ENCODE measurements around the gene RHCG.
"Not testable (repeated sequence)": the region's sequence is repeated elsewhere in the genome, so short reads cannot be mapped to it uniquely, and the experiment has no call there.

RHCG gene

DNA sequence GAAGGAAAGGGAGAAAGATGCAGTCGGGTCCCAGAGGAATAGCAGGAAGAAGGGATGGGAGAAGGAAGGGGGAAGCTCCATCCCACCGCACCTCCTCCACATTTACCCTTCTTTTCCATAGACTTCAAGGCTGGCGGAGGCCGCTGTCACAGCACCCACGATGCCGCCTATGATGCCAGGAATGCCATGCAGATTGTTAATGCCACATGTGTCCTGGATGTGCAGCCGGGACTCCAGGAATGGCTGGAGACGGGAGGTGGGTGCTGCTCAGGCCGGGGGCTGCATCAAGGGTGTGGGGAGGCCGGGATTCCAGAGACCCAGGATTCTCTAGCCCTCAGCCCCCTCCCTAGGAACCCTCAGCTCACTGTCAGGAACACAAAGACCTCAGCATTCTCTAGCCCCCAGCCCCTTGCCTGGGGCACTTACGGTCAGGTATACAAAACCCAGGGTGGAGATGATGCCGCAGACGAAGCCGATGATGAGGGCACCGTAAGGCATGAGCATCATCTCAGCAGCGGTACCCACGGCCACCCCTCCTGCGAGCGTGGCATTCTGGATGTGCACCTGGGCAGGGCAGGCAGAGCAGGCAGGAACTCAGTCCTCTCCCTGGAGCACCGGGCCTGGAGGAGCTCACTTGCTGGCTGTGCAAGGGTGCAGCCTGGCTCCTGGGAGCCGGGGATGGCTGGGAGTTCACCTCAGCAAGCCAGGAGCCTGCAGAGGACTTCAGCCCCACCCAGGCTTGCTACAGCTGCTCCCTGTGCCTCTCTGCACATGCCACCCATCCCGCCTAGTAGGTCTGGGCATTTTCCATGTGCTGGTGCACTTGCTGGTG, 18.8 kb downstream of the RHCG start:
- no peak for DNase-seq (ENCODE audit: low spot score)

DNA sequence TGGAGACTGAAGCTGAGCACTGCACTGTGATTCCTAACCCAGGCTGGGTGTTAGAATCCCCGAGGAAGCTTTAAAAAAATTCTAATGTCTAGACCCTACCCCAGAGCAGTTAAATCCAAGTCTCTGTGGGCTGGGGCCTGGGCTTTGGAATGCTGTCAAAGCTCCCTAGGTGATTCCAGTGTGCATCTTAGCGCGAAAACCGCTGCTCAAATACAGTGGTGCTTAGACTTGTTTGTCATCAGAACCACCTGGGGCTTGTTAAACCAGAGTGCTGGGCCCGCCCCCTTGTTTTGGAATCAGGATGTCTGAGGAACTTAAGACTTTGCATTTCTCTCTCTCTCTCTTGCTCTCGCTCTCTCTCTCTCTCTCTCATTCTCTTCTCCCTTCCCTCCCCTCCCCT, 20.7 kb downstream of the RHCG start:
- no peak for DNase-seq (ENCODE audit: low spot score)

- DNase-seq (ENCODE audit: low spot score), result peak; percentile 95
Measured at GRCh38 chr15:89472785-89473256, 23.6 kb downstream of the RHCG start.

DNA sequence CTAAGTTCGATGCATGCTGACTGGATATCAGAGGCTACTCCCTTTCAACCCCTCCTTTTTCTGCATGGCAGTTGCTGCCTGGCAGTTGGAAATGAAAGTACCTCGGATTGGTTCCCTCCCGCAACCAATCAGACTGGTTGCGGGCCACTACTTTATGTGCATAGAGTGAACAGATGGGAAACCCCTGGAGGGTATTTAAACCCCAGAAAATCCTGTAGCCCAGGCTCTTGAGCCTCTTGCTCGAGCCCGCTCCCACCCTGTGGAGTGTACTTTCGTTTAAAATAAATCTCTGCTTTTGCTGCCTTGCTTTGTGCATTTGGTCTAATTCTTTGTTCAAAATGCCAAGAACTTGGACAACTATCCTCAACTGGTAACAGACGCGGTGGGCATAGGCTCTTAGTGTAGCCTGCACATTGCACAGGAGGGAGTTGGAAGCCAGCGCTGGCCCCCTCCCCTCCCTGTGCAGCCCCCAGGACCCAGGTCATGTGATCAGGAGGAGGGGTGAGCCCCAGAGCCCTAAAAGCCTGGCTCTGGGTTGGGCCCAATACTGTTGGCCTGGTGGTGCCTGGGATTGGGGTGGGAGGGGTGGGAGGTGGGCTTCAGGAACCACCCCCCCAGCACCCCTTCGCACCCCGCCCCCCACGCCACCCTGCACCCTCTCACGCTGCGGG, 26.8 kb downstream of the RHCG start:
- DNase-seq (ENCODE audit: low spot score), result no peak

DNA sequence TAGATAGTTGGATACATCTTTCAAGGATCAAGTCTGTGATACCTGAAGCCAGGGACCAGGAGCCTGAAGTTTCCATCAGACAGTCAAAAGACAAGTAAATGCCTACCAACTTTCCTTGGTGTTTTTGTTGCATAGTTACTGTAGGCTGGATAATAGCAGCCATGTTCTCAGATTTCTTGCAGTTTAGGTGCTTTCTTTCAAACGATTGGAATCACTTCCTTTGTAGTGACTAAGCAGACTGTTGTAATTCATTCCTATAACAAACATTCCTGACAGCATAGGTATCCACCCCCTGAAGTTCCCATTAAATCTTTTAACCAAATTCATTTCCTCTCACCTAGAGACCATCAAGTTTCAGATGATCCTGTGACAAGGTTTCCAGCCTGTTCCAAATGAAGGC, 27.6 kb downstream of the RHCG start:
- DNase-seq (ENCODE audit: low spot score), result not testable (repeated sequence)

- no peak for DNase-seq (ENCODE audit: low spot score)
Measured at GRCh38 chr15:89463113-89463512, 33.3 kb downstream of the RHCG start.

- DNase-seq (ENCODE audit: low spot score), result no peak
Measured at GRCh38 chr15:89462198-89462912, 34.0 kb downstream of the RHCG start.

DNA sequence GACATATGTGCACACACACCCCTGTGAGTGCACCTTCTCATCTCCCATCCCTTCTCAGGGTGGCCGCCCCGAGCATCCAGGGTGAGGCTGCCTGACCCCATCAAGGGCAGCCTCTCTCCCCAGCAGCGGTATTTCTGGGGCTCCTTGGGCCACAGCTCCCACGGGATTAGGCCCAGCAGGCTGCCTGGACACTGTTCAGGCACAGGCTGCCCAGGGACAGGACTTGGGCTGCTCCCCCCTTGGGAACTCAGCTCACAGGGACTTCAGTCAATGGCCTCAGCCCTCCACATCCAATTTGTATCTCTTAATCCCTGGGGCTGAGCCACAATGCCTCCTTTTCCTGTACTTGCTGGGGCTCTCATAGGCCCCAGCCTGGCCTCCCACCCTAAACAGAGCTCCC, 35.0 kb downstream of the RHCG start:
- no peak for DNase-seq (ENCODE audit: low spot score)

DNA sequence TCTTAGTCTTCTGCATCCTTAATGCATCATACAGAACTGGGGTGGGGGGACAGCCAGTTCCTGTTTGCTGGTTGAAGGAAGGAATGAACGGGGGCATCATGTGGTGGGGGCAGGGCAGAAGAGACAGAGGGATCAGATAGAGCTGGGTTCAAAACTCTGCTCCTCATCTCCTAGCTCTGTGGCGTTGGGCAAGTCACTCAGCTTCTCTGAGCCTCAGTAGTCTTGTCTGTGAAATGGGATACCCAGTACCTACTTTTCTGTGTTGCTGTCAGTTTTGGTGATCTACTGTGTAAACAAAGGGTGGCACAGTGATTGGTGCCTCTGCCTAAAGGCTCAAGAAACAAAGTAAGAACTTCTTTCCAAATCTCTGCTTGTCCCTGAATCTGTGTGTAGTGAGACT, 36.3 kb downstream of the RHCG start:
- no peak for DNase-seq (ENCODE audit: low spot score)

DNA sequence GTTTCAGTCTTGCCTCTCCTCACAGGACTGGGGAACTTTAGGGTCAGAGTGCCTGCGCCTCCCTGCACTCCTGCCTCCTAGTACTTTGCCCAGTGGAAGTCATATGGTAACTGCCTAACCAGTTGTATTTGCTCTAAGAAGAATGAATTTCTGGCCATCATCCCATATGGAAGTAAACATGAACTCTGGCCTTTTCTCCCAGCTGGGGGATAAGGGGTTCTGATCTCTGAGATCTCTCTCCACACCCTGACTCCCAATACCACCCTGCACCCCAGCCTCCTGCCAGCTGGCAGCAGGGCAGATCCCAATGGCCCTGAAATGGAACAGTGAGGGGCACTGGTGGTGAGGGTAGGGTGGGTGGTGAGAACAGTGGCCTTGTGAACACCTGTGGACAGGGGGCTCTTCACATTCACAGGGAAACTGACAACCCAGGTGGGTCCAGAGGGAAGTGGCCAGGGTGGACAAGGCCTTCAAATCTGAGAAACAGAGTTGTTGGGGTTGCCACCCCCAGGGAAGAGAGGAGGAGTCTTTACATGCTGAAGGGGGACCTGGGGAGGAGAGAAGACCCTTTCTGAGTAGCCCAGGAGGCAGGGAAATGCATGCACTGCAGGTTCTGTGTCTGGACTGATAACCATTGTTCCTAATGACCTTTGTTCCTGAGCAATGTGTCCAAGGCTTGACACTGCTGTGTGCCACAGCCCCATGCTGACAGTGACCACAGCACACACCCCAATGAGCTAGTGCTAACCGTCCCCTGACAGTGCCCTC, 36.9 kb downstream of the RHCG start:
- DNase-seq (ENCODE audit: low spot score), result peak; percentile 53

- DNase-seq (ENCODE audit: low spot score), result no peak
Measured at GRCh38 chr15:89458440-89458839, 37.9 kb downstream of the RHCG start.

DNA sequence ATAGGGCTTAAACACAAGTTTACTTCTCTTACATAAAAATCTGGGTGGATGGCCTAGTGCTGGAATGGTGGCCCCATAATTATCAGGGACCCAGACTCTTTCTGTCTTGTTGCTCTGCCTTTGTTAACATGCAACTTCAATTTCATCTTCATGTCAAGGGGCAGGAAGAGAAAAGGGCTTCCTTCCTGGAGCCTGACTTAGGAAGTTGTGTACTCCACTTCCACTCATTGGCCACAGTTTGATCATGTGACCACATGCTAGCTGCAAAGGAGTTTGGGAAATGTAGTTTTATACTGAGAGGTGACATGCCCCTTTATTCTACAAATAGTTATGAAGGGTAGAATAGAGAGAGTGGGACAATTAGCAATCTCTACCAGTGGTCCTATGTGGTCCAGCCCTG, 39.3 kb downstream of the RHCG start:
- DNase-seq (ENCODE audit: low spot score), result no peak

- no peak for DNase-seq (ENCODE audit: low spot score)
Measured at GRCh38 chr15:89455535-89455934, 40.8 kb downstream of the RHCG start.

DNA sequence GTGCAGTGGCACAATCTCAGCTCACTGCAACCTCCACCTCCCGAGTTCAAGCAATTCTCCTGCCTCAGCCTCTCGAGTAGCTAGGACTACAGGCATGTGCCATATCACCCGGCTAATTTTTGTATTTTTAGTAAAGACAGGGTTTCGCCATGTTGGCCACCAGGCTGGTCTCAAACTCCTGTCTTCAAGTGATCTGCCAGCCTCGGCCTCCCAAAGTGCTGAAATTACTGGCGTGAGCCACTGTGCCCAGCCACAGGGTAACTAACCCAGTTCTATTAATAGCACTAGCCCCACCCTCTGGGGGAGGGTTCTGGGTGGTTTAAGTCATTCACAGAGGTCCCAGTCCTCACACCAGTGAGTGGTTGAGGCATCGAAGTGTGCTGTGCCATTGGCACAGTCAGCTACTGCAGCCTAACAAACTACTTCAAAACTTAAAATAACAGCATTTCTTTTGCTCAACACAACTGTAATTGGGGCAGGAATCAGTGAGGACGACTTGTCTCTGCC, 44.0 kb downstream of the RHCG start:
- DNase-seq (ENCODE audit: low spot score), result no peak

- DNase-seq (ENCODE audit: low spot score), result no peak
Measured at GRCh38 chr15:89451846-89452245, 44.5 kb downstream of the RHCG start.

DNA sequence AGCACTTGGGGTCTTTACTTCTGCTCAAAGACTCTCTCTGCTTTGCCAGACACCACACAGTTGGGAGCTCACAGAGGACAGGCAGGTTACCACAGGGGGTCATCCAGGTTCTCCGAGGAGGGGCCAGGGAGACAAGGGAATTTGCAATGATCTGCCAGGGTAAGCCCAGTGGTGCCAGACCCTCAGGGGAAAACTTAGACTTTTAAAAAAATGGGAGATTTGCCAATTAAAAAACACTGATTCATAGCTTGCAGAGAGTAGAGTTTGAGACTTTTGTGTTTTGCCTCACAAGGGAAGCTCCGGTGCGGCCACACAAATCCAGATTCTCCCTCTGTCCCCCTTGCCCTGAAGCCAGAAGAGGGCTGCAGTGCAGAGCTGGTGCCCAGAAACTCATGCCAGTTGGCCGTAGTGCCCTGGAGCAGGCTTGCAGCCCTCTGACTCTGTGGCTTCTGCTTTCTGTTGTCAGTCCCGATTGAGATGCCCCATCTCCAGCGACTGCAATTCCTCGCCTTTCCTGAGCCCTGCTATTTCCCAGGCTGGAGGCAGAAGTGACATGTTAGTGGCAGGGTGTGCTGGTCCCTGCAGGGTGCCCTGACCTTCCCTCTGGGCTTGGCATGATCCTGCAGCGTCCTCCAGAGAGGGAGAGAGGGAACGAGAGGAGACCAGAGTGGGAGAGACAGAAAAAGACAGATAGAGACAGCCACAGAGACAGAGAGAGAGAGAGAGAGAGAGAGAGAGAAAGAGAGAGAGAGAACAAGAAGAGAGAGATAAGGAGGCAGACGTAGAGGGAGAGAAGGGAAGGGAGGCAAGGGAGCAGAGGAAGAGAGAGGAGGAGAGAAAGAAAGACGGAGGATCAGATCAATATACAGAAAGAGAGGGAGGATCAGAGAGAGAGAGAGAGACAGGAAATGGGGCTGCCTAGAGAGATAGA, 46.0 kb downstream of the RHCG start:
- DNase-seq (ENCODE audit: low spot score), result no peak

- DNase-seq (ENCODE audit: low spot score), result no peak
Measured at GRCh38 chr15:89448825-89449224, 47.6 kb downstream of the RHCG start.

DNA sequence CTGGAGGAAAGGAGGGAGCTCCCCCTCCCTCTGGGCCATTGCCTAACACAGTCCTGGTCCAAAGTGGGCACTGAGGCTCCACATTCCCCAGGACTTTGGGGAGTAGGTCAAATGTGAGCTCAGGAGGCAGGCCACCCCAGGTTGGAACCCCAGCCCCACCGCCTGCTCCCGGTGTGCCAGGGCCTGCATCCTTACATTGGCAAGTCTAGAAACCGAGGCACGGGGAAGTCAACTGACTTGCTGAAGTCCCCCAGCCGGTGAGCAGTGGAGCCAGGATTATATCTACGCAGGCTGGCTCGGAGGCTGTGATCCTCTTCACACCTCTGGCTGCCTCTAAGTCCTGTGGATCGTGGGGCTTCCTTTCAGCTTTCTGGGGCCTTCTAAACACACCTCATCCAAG, 48.7 kb downstream of the RHCG start:
- DNase-seq (ENCODE audit: low spot score), result no peak

- no peak for DNase-seq (ENCODE audit: low spot score)
Measured at GRCh38 chr15:89446255-89446891, 50.0 kb downstream of the RHCG start.

GRCh38 chr15:89445518-89445917, 50.9 kb downstream of the RHCG start:
- DNase-seq (ENCODE audit: low spot score), result no peak

All from HuH-7 (cell line).